GM13976 (cell line): ENCODE measurements around the gene CSNK2A1.

Experiments used
- DNase-seq: peaks from one replicate; pipeline ENCODE4 v3.0.0; 2012; ENCODE audit warnings: low spot score
- in situ Hi-C: fragments of 300-500 bp; cut with MboI; formaldehyde crosslinking; loops from one replicate; pipeline ENCODE4 v1.12.0; 2022; ENCODE audit warnings: low sequenced_read_pairs, mixed read lengths, inconsistent platforms; ENCODE audit not compliant: unreplicated experiment
- TF ChIP-seq, protein P1 (sequence below): IDR thresholded peaks from 2 replicates; pipeline ENCODE4 v1.5.1; 2012; ENCODE audit warnings: borderline replicate concordance, mild to moderate bottlenecking; ENCODE audit not compliant: insufficient read depth; ENCODE audit errors: extremely low read depth, missing control alignments, control extremely low read depth

CSNK2A1 gene

DNA sequence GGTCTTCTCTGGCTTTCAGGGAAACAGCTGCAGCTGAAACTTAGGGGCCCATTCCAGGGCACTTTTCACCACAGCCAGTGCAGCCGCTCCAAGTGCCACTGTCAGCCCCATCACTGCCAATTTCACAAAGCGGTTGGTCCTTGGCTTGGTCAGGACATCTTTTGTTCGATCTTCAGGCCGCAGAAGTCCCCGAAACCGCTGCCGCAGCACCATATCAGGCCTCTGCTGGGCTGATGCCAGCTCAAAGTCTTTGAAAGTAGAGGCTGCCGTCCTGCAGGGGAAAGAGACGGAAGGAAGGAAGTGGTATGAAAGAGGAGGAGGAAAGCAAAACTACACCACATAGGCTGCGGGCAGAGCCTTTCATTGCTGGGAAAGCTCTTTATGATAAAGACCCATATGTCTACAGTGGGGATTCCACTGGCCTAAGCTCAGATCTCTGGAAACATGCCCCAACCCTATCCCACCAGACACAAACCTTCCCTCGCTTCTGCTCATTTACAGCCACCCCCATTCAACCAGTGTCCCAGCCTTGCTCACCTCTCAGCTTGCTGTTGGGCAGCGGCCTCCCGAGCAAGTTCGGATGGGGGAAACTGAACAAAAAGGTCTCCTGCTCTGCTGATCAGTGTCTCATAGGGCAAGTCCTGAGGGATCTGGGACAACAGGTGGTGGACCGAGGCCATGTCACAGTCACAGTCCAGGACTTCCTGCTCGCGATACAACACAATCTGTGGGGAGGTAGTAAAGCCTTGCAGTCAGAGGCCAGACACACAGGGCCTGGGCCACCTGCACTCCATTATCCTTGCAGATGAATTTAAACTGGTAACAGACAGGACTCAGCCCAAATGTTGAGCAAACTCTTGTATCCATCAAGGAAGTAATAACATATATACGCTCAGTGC lies 104.8 kb downstream of the CSNK2A1 start:
- DNase-seq: peak; percentile 23
- TF ChIP-seq, protein P1, sequence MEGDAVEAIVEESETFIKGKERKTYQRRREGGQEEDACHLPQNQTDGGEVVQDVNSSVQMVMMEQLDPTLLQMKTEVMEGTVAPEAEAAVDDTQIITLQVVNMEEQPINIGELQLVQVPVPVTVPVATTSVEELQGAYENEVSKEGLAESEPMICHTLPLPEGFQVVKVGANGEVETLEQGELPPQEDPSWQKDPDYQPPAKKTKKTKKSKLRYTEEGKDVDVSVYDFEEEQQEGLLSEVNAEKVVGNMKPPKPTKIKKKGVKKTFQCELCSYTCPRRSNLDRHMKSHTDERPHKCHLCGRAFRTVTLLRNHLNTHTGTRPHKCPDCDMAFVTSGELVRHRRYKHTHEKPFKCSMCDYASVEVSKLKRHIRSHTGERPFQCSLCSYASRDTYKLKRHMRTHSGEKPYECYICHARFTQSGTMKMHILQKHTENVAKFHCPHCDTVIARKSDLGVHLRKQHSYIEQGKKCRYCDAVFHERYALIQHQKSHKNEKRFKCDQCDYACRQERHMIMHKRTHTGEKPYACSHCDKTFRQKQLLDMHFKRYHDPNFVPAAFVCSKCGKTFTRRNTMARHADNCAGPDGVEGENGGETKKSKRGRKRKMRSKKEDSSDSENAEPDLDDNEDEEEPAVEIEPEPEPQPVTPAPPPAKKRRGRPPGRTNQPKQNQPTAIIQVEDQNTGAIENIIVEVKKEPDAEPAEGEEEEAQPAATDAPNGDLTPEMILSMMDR: no peak
- in situ Hi-C loops: no loop called here

DNA sequence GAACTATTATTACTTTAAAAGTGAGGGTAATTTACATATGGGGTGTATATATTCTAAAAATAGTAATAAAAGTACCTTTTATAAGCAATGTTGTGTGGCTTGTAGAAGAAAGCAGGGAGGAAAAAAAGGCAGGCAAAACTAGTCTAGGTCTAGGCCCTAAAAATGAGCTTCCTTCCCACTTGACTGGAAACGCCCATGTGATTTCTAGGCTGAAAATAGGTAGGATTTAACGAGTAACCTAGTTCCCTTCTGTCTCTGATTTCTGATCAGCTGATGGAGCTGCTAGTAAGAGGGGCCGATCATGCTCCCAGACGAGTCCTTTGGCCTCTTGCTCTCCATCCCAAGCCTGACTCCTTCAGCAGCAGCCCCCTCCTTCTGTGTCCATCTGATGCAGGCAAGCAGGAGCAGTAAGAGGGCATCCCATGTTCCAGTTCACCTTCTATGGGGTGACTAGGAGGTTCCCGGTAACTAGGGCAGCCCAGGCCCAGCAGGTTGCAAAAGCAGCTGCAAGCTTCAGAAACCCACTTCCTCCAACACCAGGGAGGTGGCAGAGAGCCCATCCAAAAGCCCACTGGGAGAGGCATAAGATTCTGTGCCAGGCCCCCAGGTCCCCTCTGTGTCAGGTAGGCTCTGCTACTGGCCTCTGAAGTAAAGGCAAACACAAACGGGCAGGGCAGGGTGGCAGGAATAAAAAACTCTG lies 105.7 kb downstream of the CSNK2A1 start:
- TF ChIP-seq, protein P1: no peak
- no peak for DNase-seq
- in situ Hi-C loops: no loop called here

DNA sequence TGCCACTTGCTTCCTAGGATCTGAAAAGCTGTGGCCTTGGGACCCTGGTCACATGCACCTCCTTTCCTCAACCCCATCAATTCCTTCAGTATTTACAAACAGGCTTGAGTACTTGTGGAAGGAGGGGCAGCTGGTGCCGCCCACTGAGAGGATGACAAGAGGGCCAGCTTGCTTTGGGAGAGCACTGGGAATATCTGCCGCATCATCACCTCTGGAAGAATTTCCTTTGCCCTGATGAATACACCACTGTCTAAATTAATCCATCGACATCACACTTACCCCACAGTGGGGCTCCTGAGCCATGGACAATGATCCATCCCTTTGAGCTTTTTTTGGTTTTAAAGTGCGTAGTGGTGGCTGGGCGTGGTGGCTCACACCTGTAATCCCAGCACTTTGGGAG lies 107.1 kb downstream of the CSNK2A1 start:
- in situ Hi-C loops: no loop called here

DNA sequence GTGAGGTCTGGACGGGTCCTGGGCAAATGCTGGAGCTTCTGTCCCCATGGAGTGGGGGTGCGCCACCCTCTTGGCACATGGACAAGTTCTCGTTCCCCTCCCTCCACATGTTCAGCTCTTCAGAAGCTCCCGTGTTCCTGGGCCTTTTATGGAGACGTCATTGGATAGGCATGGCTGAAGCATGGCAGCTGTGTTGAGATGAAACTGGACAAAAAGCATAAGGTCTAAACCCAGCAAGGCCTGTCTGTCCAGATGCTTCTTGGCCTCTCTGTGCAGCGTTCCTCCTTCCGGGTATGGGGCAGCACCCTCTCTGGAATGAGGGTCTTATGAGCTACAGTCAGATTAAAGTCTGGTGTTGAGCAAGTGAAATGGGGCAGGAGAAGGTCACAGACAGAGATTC lies 108.0 kb downstream of the CSNK2A1 start:
- no peak for DNase-seq
- in situ Hi-C loops: no loop called here
- TF ChIP-seq, protein P1: no peak

More for the DNA sequence above, 107.1 kb downstream of the CSNK2A1 start:
- TF ChIP-seq, protein P1: no peak
- no peak for DNase-seq

DNA sequence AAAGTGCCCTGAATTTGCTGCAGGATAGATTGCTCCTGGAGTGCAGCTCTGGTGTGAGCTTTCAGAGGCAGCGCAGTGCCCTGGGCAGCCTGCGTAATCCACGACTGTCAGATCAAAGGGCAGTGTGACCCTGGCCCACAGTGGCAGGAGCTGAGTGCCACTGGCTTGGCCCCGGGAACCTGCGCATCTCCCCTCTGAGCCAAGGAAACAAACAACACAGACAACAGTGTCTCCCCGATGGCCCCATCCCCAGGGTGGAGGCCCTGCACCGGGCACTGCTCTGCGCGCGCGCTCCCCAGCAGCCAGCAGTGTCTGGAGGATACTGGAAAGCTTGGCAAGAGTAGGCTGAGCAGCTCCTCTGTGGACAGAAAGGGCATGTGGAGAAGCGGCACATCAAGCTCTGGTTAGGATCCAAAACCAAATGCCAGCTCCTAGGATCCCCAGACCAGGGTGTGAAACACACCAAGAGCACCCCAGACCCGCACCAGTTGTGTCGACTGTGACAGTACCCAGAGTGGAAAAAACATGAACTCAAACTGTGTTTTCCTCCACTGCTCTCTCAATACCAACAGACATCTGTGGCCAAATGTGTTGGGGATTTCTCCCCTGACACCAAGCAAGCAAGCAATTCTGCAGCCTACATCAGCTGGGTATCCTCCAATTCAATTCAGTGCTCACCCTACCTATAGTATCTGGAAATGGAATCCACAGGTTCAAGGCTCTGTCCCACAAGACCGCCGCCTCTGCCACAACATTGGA lies 108.8 kb downstream of the CSNK2A1 start:
- no peak for DNase-seq
- TF ChIP-seq, protein P1: no peak
- in situ Hi-C loops: no loop called here

DNA sequence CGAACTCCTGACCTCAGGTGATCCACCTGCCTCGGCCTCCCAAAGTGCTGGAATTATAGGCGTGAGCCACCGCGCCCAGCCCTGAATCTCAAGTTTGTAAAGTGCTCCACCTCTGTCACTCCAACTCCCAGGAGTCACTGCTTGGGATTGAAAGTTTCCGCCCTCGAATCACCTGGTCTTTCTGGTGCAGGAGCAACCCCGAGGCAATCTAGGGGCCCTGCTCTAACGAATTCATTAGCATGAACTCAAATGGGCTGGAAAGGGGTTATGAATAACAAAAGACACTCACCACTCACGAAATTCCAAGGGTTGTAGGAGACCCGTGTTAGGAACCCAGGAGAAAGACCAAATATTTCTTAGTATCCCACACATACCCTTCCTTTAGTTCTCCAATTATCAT lies 109.4 kb downstream of the CSNK2A1 start:
- TF ChIP-seq, protein P1: no peak
- no peak for DNase-seq
- in situ Hi-C loops: no loop called here
